ENCODE data around the gene SLCO1A2. TPM values are rescaled to one million over a fixed set of nuclear protein-coding genes. Genes with fewer than 3 reads are reported as not detected.

Gene SLCO1A2
- total and polyA plus RNA-seq, 2 of the 8 experiments (the other 6 are each of a cell fraction or from before 2014, with no cell fraction given) = 2.9 to 5.1 TPM

DNA sequence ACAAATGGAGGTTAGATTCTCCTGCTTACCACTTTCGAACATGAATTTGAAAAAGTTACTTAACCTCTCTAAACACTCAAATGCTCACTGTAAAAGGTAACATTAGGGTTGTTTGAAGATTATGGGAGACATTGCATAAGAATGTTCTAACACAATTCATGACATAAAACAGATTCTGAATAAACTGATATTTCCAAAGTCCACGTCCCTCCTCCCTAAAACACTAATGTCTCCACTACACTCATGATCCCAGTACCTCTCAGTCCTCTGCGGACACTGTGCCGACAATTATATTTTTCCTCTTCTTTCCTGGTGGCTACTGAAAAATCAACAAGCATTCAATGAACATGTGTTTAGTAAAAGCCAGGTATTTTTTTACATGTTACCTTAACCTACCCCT is 19.2 kb upstream of the SLCO1A2 start:
- H3K14ac ChIP-seq (ENCODE audit: insufficient read length) = no peak overlapping the region
- no peak for DNase-seq (ENCODE audit: low read depth in 1 of 2, low spot score in 2 of 2)
- no peak overlapping the region for H2AK5ac ChIP-seq (ENCODE audit: low read depth, low read length)
- POLR2A ChIA-PET (ENCODE audit: partially characterized antibody) = interaction anchor here (1.1 to 1.2 kb wide), 2 partner anchors 13 to 85 kb away, joined by 3 read pairs; no protein-coding TSS in a partner anchor
- H3K79me2 ChIP-seq (ENCODE audit: control insufficient read depth in 1 of 2, insufficient read depth in 2 of 2, low read length in 2 of 2) = no peaks in the 10 kb centered on the region
- no peak overlapping the region for H4K8ac ChIP-seq (ENCODE audit: extremely low read depth, insufficient read depth, low read length)
- no peaks in the 10 kb centered on the region for H3K36me3 ChIP-seq (ENCODE audit: control insufficient read depth in 2 of 4, insufficient read depth in 4 of 4, low read length in 3 of 4)
- no peaks in the 10 kb centered on the region for H3K79me1 ChIP-seq (ENCODE audit: low read depth, low read length)
- no peak overlapping the region for H3K27ac ChIP-seq (ENCODE audit: low read depth, low read length)
- no peaks in the 10 kb centered on the region for H3K27me3 ChIP-seq (replicated peaks in 1 of 4; ENCODE audit: control insufficient read depth in 3 of 4, extremely low read depth in 1 of 4, insufficient read depth in 3 of 4, low read length in 3 of 4)
- no peak overlapping the region for H3K9ac ChIP-seq (replicated peaks in 1 of 4; ENCODE audit: extremely low read depth in 1 of 4, low read depth in 3 of 4, low read length in 3 of 4)
- no peak for TF ChIP-seq CBX5 (IDR thresholded peaks at IDR 0.05; ENCODE audit: low read depth, low read length)
- no peak for TF ChIP-seq POLR2A (IDR thresholded peaks at IDR 0.05; ENCODE audit: control extremely low read depth in 1 of 2, low read depth in 2 of 2, low read length in 2 of 2)
- TF ChIP-seq, protein P1, sequence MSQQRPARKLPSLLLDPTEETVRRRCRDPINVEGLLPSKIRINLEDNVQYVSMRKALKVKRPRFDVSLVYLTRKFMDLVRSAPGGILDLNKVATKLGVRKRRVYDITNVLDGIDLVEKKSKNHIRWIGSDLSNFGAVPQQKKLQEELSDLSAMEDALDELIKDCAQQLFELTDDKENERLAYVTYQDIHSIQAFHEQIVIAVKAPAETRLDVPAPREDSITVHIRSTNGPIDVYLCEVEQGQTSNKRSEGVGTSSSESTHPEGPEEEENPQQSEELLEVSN (IDR thresholded peaks at IDR 0.05) = no peak
- no peak for TF ChIP-seq SIN3A (conservative IDR thresholded peaks at IDR 0.05 in 1 of 2, IDR thresholded peaks at IDR 0.05 in 1 of 2; ENCODE audit: low read depth in 1 of 2, low read length in 2 of 2)
- H3K4me3 ChIP-seq (ENCODE audit: extremely low read depth in 1 of 4, insufficient read depth in 2 of 4, low read depth in 3 of 4, low read length in 4 of 4) = no peak overlapping the region
- no peak overlapping the region for H3K56ac ChIP-seq (replicated peaks; ENCODE audit: insufficient read length, low read depth, low read length)
- H4K20me1 ChIP-seq (replicated peaks in 1 of 2; ENCODE audit: control insufficient read depth in 1 of 2, insufficient read depth in 2 of 2, low read length in 2 of 2) = no peaks in the 10 kb centered on the region
- CTCF ChIA-PET (ENCODE audit: partially characterized antibody) = no interaction called here
- H3K4ac ChIP-seq (replicated peaks; ENCODE audit: insufficient read length, low read depth, low read length) = no peak overlapping the region
- H3K9me3 ChIP-seq (ENCODE audit: insufficient read depth in 2 of 2, low read depth in 1 of 2, low read length in 1 of 2) = no peaks in the 10 kb centered on the region
- 93% methylated on average over 4 of the region's 4 CpGs; no CpG with 5 or more reads in 1 of the 2 experiments for WGBS, 2 experiments (ENCODE audit: extremely low coverage in 1 of 2, insufficient coverage in 1 of 2, insufficient read length in 1 of 2, insufficient replicate concordance in 2 of 2, low coverage in 1 of 2, low lambda C conversion rate in 2 of 2, missing lambda C conversion rate in 1 of 2)
- H2BK15ac ChIP-seq (ENCODE audit: low read length) = no peak overlapping the region
- no peak overlapping the region for H2BK120ac ChIP-seq (replicated peaks; ENCODE audit: low read depth, low read length)
- H3K18ac ChIP-seq (ENCODE audit: extremely low read depth, low read length) = no peak overlapping the region
- no peak overlapping the region for H3K23ac ChIP-seq (ENCODE audit: insufficient read length)
- no peak overlapping the region for H3K4me2 ChIP-seq (ENCODE audit: insufficient read depth in 1 of 2, low read depth in 2 of 2, low read length in 2 of 2)
- no peak for FAIRE-seq
- peaks cover 0 to 4% (median 1%) of the 10 kb centered on the region in 4 experiments; a peak in 1 of 7 replicates for H3K4me1 ChIP-seq (replicated peaks in 1 of 4; ENCODE audit: control insufficient read depth in 3 of 4, insufficient read depth in 4 of 4, low read length in 3 of 4)
- no peak overlapping the region for H2AFZ ChIP-seq (ENCODE audit: low read length)
- H2BK5ac ChIP-seq (ENCODE audit: low read depth, low read length) = no peak overlapping the region
- H4K91ac ChIP-seq (replicated peaks; ENCODE audit: insufficient read length, low read length) = no peak overlapping the region
- H2BK20ac ChIP-seq (ENCODE audit: low read length) = no peak overlapping the region
- H2BK12ac ChIP-seq (ENCODE audit: low read depth, low read length) = no peak overlapping the region
- no peak overlapping the region for H4K5ac ChIP-seq (ENCODE audit: insufficient read length, low read depth, low read length)
- no peaks in the 10 kb centered on the region for H3K23me2 ChIP-seq (ENCODE audit: low read depth, low read length)

Data from H1 (cell line).